Measurements from ENCODE around the gene SFI1. TPM values are rescaled to one million over a fixed set of nuclear protein-coding genes. Genes with fewer than 3 reads are reported as not detected.

SFI1 gene
- total and polyA plus RNA-seq, 8 donors, result 10.8 to 60.3 (median 16.4) TPM

DNA sequence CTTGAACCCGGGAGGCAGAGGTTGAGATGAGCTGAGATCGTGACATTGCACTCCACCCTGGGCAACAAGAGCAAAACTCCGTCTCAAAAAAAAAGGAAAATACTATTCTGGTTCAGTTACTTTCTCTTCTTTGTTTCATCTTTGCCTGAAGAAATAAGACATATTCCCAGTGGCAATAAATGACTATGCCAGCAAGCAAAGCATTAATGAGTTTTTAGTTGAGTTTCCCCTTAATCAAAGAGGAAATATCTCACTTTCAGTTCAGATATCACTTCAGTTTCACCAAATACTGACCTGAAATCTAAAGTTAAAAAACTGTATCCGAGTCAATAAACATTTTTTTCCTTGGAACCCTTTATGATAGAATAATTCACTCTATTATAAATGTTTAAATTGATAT is 155.3 kb downstream of the SFI1 start:
- peaks cover 0 to 21% (median 5%) of the 10 kb centered on the region in 3 donors for H3K36me3 ChIP-seq
- FAIRE-seq (no peak), DNase-seq (no peak), ATAC-seq (no peak)
- H3K27ac ChIP-seq, result peak overlapping the region in 1 of 4 donors; percentile 51
- intact Hi-C loops (cut with DNase I), result no loop called here
- no peaks in the 10 kb centered on the region for H3K27me3 ChIP-seq
- TF ChIP-seq, protein P1, sequence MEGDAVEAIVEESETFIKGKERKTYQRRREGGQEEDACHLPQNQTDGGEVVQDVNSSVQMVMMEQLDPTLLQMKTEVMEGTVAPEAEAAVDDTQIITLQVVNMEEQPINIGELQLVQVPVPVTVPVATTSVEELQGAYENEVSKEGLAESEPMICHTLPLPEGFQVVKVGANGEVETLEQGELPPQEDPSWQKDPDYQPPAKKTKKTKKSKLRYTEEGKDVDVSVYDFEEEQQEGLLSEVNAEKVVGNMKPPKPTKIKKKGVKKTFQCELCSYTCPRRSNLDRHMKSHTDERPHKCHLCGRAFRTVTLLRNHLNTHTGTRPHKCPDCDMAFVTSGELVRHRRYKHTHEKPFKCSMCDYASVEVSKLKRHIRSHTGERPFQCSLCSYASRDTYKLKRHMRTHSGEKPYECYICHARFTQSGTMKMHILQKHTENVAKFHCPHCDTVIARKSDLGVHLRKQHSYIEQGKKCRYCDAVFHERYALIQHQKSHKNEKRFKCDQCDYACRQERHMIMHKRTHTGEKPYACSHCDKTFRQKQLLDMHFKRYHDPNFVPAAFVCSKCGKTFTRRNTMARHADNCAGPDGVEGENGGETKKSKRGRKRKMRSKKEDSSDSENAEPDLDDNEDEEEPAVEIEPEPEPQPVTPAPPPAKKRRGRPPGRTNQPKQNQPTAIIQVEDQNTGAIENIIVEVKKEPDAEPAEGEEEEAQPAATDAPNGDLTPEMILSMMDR (IDR thresholded peaks at IDR 0.05), result no peak
- H3K4me1 ChIP-seq, result peaks cover 0 to 20% (median 3%) of the 10 kb centered on the region in 3 donors
- WGBS, 2 donors, result 87 to 88% methylated on average over 4 of the region's 4 CpGs
- no peaks in the 10 kb centered on the region for H3K9me3 ChIP-seq
- no peak overlapping the region for H3K4me3 ChIP-seq

GRCh38 chr22:31652088-31652487 is 155.8 kb downstream of the SFI1 start:
- no peak for DNase-seq
- Histone ChIP-seq H3K4me3 (no peak overlapping the region), H3K9me3 (no peaks in the 10 kb centered on the region), H3K4me1 (peaks cover 0 to 20% (median 3%) of the 10 kb centered on the region in 3 donors), H3K27me3 (no peaks in the 10 kb centered on the region), H3K27ac (peak overlapping the region in 2 of 4 donors; percentile 51 to 70), H3K36me3 (peaks cover 0 to 19% (median under 1%) of the 10 kb centered on the region in 3 donors)
- 84 to 87% methylated on average over 9 of the region's 9 CpGs for WGBS, 2 donors
- ATAC-seq, result no peak
- FAIRE-seq, result no peak
- intact Hi-C loops (cut with DNase I), result no loop called here
- TF ChIP-seq, protein P1 (IDR thresholded peaks at IDR 0.05), result no peak

GRCh38 chr22:31652911-31653684 is 156.8 kb downstream of the SFI1 start:
- H3K36me3 ChIP-seq, result peaks cover 0 to 12% (median 0%) of the 10 kb centered on the region in 3 donors
- peak in 3 of 4 donors; percentile 51 to 75 (median 72) for ATAC-seq
- 60 to 65% methylated on average over 9 of the region's 9 CpGs for WGBS, 2 donors
- no peak for FAIRE-seq
- no peak overlapping the region for H3K4me3 ChIP-seq
- peak overlapping the region in 2 of 4 donors; percentile 70 for H3K27ac ChIP-seq
- H3K4me1 ChIP-seq, result peaks cover 0 to 20% (median 3%) of the 10 kb centered on the region in 3 donors
- intact Hi-C loops (cut with DNase I), result no loop called here
- TF ChIP-seq, protein P1 (IDR thresholded peaks at IDR 0.05), result no peak
- DNase-seq, result no peak
- no peaks in the 10 kb centered on the region for H3K9me3 ChIP-seq
- H3K27me3 ChIP-seq, result no peaks in the 10 kb centered on the region

- WGBS, 2 donors, result 62 to 75% methylated on average over 2 of the region's 2 CpGs
- Histone ChIP-seq H3K36me3 (peaks cover 0 to 10% (median 0%) of the 10 kb centered on the region in 3 donors), H3K27me3 (no peaks in the 10 kb centered on the region), H3K4me3 (no peak overlapping the region), H3K4me1 (peaks cover 0 to 20% (median 3%) of the 10 kb centered on the region in 3 donors), H3K9me3 (no peaks in the 10 kb centered on the region), H3K27ac (peak overlapping the region in 2 of 4 donors; percentile 70)
- ATAC-seq (peak in 1 of 4 donors; percentile 34), DNase-seq (no peak), FAIRE-seq (no peak)
- intact Hi-C loops (cut with DNase I), result no loop called here
- TF ChIP-seq, protein P1 (IDR thresholded peaks at IDR 0.05), result no peak
Observed at GRCh38 chr22:31653944-31654343, 157.6 kb downstream of the SFI1 start.

DNA sequence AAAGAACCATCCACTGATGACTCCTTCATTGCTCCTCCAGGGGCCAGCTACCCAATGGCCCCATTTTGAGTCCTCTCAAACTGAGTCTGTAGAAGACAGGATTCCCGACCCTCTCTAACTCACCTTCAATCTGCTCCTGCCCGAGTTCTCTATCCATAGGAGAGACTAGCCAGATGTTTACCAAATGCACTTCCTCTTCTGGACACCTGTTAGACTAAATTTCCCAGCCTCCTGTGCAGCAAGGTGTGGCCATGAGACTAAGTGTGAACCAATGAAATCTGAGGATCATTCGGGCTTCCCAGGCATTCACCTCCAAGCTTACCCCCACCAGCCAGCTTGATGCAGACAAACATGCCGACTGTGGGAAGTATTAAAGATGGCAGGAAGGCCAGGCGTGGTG is 158.1 kb downstream of the SFI1 start:
- DNase-seq (no peak), FAIRE-seq (no peak), ATAC-seq (no peak)
- Histone ChIP-seq H3K9me3 (no peaks in the 10 kb centered on the region), H3K36me3 (peaks cover 0 to 6% (median 0%) of the 10 kb centered on the region in 3 donors), H3K4me1 (peaks cover 0 to 20% (median 3%) of the 10 kb centered on the region in 3 donors), H3K4me3 (no peak overlapping the region), H3K27me3 (no peaks in the 10 kb centered on the region), H3K27ac (peak overlapping the region in 2 of 4 donors; percentile 70)
- intact Hi-C loops (cut with DNase I), result no loop called here
- WGBS, 2 donors, result 92 to 94% methylated on average over 5 of the region's 5 CpGs
- TF ChIP-seq, protein P1 (IDR thresholded peaks at IDR 0.05), result no peak

Data from pancreas (tissue), 10 donors.